ENCODE measurements around the gene LIX1L.

Gene LIX1L

DNA sequence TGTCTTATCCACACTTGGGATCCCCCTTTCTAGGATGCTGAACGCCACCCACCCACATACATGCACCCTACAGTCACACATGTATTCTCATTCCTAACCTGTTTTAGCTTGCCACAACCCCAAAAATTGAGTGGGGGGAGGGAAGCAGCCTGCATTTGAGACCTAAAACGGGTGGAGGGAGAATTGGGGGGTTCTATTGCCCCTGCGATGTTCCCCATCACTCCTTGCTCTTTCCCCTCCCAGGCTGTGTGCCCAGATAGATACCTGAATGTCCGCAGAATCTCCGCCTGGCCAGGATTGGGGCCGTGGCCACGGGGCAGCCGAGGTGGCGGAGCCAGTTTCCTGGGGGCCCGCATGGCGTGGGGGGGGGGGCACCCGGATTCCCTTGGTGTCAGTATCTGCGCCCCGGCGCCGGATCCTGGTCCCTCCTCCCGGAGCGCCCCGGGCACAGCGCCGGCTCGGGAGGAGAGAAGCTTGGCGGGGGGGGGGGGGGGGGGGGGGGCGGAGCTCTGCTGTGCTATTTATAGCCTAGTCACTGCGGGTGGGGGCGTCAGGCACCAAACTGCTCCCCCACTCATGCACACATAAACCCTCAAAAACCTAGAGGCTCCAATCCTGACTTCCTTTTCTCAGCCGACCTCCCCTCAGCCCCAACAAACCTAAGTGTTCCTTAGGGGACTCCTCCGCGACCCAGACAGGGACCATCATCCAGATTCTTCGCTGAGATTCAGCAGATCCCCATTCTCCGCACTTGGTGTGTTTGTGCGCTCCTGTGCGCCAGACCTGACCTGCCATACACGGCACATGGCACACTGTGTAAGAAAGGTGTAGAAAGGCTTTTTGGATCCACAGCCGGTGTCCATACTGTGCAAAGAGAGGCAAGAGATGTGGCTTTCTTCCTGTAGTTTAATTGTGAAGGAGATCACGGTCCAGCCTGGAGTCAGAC is 4.6 kb upstream of the LIX1L start:
- Histone ChIP-seq H3K4me1 (ENCODE audit: control extremely low read depth in 1 of 4, control insufficient read depth in 4 of 4, insufficient read depth in 4 of 4, low read length in 3 of 4) (peaks cover 38 to 68% (median 61%) of the 10 kb centered on the region in 4 experiments), H3K4me3 (ENCODE audit: control insufficient read depth in 1 of 7, extremely low read depth in 1 of 7, insufficient read depth in 4 of 7, low read depth in 2 of 7, low read length in 6 of 7) (peak overlapping the region in 6 of 7 experiments; percentile 73 to 95 (median 88)), H3K36me3 (ENCODE audit: control insufficient read depth in 4 of 4, insufficient read depth in 4 of 4, low read length in 3 of 4) (peaks cover 0 to 2% (median 0%) of the 10 kb centered on the region in 4 experiments), H3K9me3 (ENCODE audit: control extremely low read depth in 1 of 5, control insufficient read depth in 4 of 5, insufficient read depth in 2 of 5, low read depth in 1 of 5, low read length in 4 of 5) (peaks cover 0 to 2% (median 2%) of the 10 kb centered on the region in 5 experiments), H3K27me3 (replicated peaks in 2 of 5; ENCODE audit: control insufficient read depth in 4 of 5, insufficient read depth in 5 of 5, low read length in 4 of 5) (peaks cover 0 to 3% (median 0%) of the 10 kb centered on the region in 5 experiments), H3K27ac (ENCODE audit: insufficient read depth in 1 of 2, low read depth in 1 of 2, low read length in 2 of 2, poor library complexity in 1 of 2, severe bottlenecking in 2 of 2) (no peak overlapping the region)
- 12% methylated on average over 13 of the region's 36 CpGs for WGBS (ENCODE audit: insufficient coverage)
- CTCF ChIA-PET, result interaction anchor here (1.0 to 3.7 kb wide), 2 partner anchors 8 to 15 kb away, joined by 3 to 47 read pairs; no protein-coding TSS in a partner anchor
- DNase-seq, result peak in 2 of 3 donors; percentile 31 to 35
- POLR2A ChIA-PET, result interaction anchor here (0.6 kb wide), 2 partner anchors 29 to 35 kb away, joined by 3 to 4 read pairs; partner anchors contain the start of gene RBM8A

DNA sequence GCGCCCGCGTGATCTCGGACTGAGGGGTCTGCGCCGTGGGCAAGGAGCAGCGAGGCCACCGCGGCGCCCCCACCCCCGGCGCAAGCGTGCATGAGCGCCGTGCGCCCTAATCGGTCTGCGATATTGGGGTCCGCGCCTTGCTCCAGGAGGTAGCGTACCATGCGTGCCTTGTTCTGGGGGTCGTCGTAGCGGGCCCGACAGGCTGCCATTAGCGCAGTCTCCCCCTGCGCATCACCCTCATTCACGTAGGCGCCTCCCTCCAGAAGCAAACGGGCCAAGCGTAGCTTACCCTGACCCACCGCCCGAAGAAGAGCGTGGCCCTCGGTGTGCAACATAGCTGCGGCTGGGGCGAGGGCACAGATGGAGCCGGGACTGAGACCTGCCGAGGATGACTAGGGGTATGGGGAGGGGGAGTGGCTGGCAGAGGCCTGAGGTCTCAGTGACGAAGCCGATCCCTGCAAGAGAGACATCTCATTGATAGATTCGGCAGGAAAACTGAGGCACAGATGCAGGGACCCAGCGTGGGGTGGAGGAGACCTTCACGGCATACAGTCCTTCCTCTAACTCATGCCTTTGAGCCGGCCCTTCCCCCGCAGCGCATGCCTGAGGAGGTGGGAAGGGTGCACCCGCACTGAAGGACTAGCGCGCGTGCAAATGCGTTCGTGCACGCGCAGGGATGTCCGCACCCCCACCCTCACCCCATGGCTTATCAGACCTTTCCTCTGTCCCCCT is 3.8 kb upstream of the LIX1L start:
- H3K9me3 ChIP-seq (ENCODE audit: control extremely low read depth in 1 of 5, control insufficient read depth in 4 of 5, insufficient read depth in 2 of 5, low read depth in 1 of 5, low read length in 4 of 5), result no peaks in the 10 kb centered on the region
- H3K4me1 ChIP-seq (ENCODE audit: control extremely low read depth in 1 of 4, control insufficient read depth in 4 of 4, insufficient read depth in 4 of 4, low read length in 3 of 4), result peaks cover 45 to 73% (median 68%) of the 10 kb centered on the region in 4 experiments
- POLR2A ChIA-PET, result no interaction called here
- H3K27me3 ChIP-seq (replicated peaks in 2 of 5; ENCODE audit: control insufficient read depth in 4 of 5, insufficient read depth in 5 of 5, low read length in 4 of 5), result peaks cover 0 to 3% (median 0%) of the 10 kb centered on the region in 5 experiments
- CTCF ChIA-PET, result no interaction called here
- H3K4me3 ChIP-seq (ENCODE audit: control insufficient read depth in 1 of 7, extremely low read depth in 1 of 7, insufficient read depth in 4 of 7, low read depth in 2 of 7, low read length in 6 of 7), result peak overlapping the region; percentile 71 to 95 (median 86)
- peak in 2 of 3 donors; percentile 17 to 46 for DNase-seq
- H3K36me3 ChIP-seq (ENCODE audit: control insufficient read depth in 4 of 4, insufficient read depth in 4 of 4, low read length in 3 of 4), result no peaks in the 10 kb centered on the region
- WGBS (ENCODE audit: insufficient coverage), result 0% methylated on average over 37 of the region's 57 CpGs
- no peak overlapping the region for H3K27ac ChIP-seq (ENCODE audit: insufficient read depth in 1 of 2, low read depth in 1 of 2, low read length in 2 of 2, poor library complexity in 1 of 2, severe bottlenecking in 2 of 2)

DNA sequence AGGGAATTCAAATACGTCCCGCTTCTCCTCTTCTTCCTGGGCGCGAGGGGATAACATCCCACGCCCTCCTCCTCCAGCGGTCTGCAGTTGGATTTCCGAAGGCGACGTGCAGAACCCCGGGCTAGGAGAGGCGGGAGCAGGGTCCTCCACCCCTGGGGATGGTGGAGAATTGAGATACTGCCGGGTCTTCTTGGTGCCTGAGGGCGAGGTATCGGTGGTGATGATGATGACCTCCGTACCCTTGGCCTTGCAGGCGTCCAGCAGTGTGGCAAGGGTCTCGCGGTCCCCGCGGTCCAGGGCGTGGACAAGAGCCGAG is 3.2 kb upstream of the LIX1L start:
- peaks cover 50 to 78% (median 73%) of the 10 kb centered on the region in 4 experiments for H3K4me1 ChIP-seq (ENCODE audit: control extremely low read depth in 1 of 4, control insufficient read depth in 4 of 4, insufficient read depth in 4 of 4, low read length in 3 of 4)
- DNase-seq, result no peak
- H3K36me3 ChIP-seq (ENCODE audit: control insufficient read depth in 4 of 4, insufficient read depth in 4 of 4, low read length in 3 of 4), result no peaks in the 10 kb centered on the region
- 0% methylated on average over 5 of the region's 22 CpGs for WGBS (ENCODE audit: insufficient coverage)
- H3K27me3 ChIP-seq (replicated peaks in 2 of 5; ENCODE audit: control insufficient read depth in 4 of 5, insufficient read depth in 5 of 5, low read length in 4 of 5), result peaks cover 0 to 3% (median 0%) of the 10 kb centered on the region in 5 experiments
- CTCF ChIA-PET, result no interaction called here
- POLR2A ChIA-PET, result no interaction called here
- H3K4me3 ChIP-seq (ENCODE audit: control insufficient read depth in 1 of 7, extremely low read depth in 1 of 7, insufficient read depth in 4 of 7, low read depth in 2 of 7, low read length in 6 of 7), result peak overlapping the region; percentile 71 to 95 (median 86)
- H3K9me3 ChIP-seq (ENCODE audit: control extremely low read depth in 1 of 5, control insufficient read depth in 4 of 5, insufficient read depth in 2 of 5, low read depth in 1 of 5, low read length in 4 of 5), result no peaks in the 10 kb centered on the region
- H3K27ac ChIP-seq (ENCODE audit: insufficient read depth in 1 of 2, low read depth in 1 of 2, low read length in 2 of 2, poor library complexity in 1 of 2, severe bottlenecking in 2 of 2), result peak overlapping the region in 1 of 2 experiments; percentile 61

GRCh38 chr1:145960468-145961108 is 2.8 kb upstream of the LIX1L start:
- Histone ChIP-seq H3K27ac (ENCODE audit: insufficient read depth in 1 of 2, low read depth in 1 of 2, low read length in 2 of 2, poor library complexity in 1 of 2, severe bottlenecking in 2 of 2) (peak overlapping the region; percentile 15 to 61), H3K4me1 (ENCODE audit: control extremely low read depth in 1 of 4, control insufficient read depth in 4 of 4, insufficient read depth in 4 of 4, low read length in 3 of 4) (peaks cover 52 to 82% (median 78%) of the 10 kb centered on the region in 4 experiments), H3K4me3 (ENCODE audit: control insufficient read depth in 1 of 7, extremely low read depth in 1 of 7, insufficient read depth in 4 of 7, low read depth in 2 of 7, low read length in 6 of 7) (peak overlapping the region; percentile 71 to 95 (median 86)), H3K36me3 (ENCODE audit: control insufficient read depth in 4 of 4, insufficient read depth in 4 of 4, low read length in 3 of 4) (no peaks in the 10 kb centered on the region), H3K27me3 (replicated peaks in 2 of 5; ENCODE audit: control insufficient read depth in 4 of 5, insufficient read depth in 5 of 5, low read length in 4 of 5) (peaks cover 0 to 3% (median 0%) of the 10 kb centered on the region in 5 experiments), H3K9me3 (ENCODE audit: control extremely low read depth in 1 of 5, control insufficient read depth in 4 of 5, insufficient read depth in 2 of 5, low read depth in 1 of 5, low read length in 4 of 5) (no peaks in the 10 kb centered on the region)
- POLR2A ChIA-PET, result no interaction called here
- 0% methylated on average over 35 of the region's 44 CpGs for whole genome bisulfite sequencing (ENCODE audit: insufficient coverage)
- peak; percentile 59 to 69 (median 66) for DNase-seq
- CTCF ChIA-PET, result no interaction called here

DNA sequence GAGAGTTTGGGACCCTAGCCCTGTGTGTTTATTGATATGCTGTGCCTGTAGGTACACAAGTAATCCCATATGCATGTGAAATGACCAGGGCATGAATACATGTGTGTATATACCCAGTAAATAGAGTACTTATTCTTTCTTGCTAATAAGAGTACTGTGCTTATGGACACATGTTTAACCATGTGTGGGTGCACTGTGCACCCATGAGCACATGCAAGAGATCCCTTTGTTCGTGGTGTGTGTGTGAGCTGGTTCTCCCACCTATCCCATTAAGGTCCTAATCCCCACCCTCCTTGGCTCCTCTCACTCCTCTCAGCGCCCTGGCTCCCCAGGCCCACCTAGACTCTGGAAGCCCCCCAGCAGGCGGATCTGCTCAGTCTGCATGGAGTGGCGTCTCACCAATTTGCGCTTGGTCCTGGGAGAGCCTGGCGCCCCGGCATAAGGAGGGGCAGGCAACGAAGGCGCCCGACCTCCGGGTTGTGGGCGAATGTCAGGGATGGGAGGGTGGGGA is 2.2 kb upstream of the LIX1L start:
- H3K36me3 ChIP-seq (ENCODE audit: control insufficient read depth in 4 of 4, insufficient read depth in 4 of 4, low read length in 3 of 4), result peaks cover 0 to 3% (median 0%) of the 10 kb centered on the region in 4 experiments
- POLR2A ChIA-PET, result interaction anchor here (1.5 kb wide), 1 partner anchor 32 kb away, joined by 3 read pairs; the partner anchor contains the start of gene RBM8A
- no peaks in the 10 kb centered on the region for H3K9me3 ChIP-seq (ENCODE audit: control extremely low read depth in 1 of 5, control insufficient read depth in 4 of 5, insufficient read depth in 2 of 5, low read depth in 1 of 5, low read length in 4 of 5)
- peaks cover 46 to 83% (median 77%) of the 10 kb centered on the region in 4 experiments for H3K4me1 ChIP-seq (ENCODE audit: control extremely low read depth in 1 of 4, control insufficient read depth in 4 of 4, insufficient read depth in 4 of 4, low read length in 3 of 4)
- peaks cover 0 to 3% (median 0%) of the 10 kb centered on the region in 5 experiments for H3K27me3 ChIP-seq (replicated peaks in 2 of 5; ENCODE audit: control insufficient read depth in 4 of 5, insufficient read depth in 5 of 5, low read length in 4 of 5)
- no peak for DNase-seq
- H3K4me3 ChIP-seq (ENCODE audit: control insufficient read depth in 1 of 7, extremely low read depth in 1 of 7, insufficient read depth in 4 of 7, low read depth in 2 of 7, low read length in 6 of 7), result peak overlapping the region; percentile 71 to 95 (median 86)
- CTCF ChIA-PET, result interaction anchor here (0.8 to 1.0 kb wide), 2 partner anchors 9 to 102 kb away, joined by 3 read pairs; partner anchors contain the start of gene PIAS3
- no peak overlapping the region for H3K27ac ChIP-seq (ENCODE audit: insufficient read depth in 1 of 2, low read depth in 1 of 2, low read length in 2 of 2, poor library complexity in 1 of 2, severe bottlenecking in 2 of 2)
- 8% methylated on average over 4 of the region's 12 CpGs for WGBS (ENCODE audit: insufficient coverage)

GRCh38 chr1:145959333-145959732 is 1.5 kb upstream of the LIX1L start:
- no peaks in the 10 kb centered on the region for H3K9me3 ChIP-seq (ENCODE audit: control extremely low read depth in 1 of 5, control insufficient read depth in 4 of 5, insufficient read depth in 2 of 5, low read depth in 1 of 5, low read length in 4 of 5)
- no peak for DNase-seq
- CTCF ChIA-PET, result interaction anchor here (0.8 to 1.4 kb wide), 3 partner anchors 10 to 133 kb away, joined by 3 read pairs; partner anchors contain the start of gene PIAS3
- POLR2A ChIA-PET, result interaction anchor here (1.5 kb wide), 1 partner anchor 32 kb away, joined by 3 read pairs; the partner anchor contains the start of gene RBM8A
- peaks cover 0 to 3% (median 0%) of the 10 kb centered on the region in 5 experiments for H3K27me3 ChIP-seq (replicated peaks in 2 of 5; ENCODE audit: control insufficient read depth in 4 of 5, insufficient read depth in 5 of 5, low read length in 4 of 5)
- no peak overlapping the region for H3K27ac ChIP-seq (ENCODE audit: insufficient read depth in 1 of 2, low read depth in 1 of 2, low read length in 2 of 2, poor library complexity in 1 of 2, severe bottlenecking in 2 of 2)
- peaks cover 0 to 6% (median 0%) of the 10 kb centered on the region in 4 experiments for H3K36me3 ChIP-seq (ENCODE audit: control insufficient read depth in 4 of 4, insufficient read depth in 4 of 4, low read length in 3 of 4)
- peaks cover 45 to 87% (median 76%) of the 10 kb centered on the region in 4 experiments for H3K4me1 ChIP-seq (ENCODE audit: control extremely low read depth in 1 of 4, control insufficient read depth in 4 of 4, insufficient read depth in 4 of 4, low read length in 3 of 4)
- H3K4me3 ChIP-seq (ENCODE audit: control insufficient read depth in 1 of 7, extremely low read depth in 1 of 7, insufficient read depth in 4 of 7, low read depth in 2 of 7, low read length in 6 of 7), result no peak overlapping the region

Measured in common myeloid progenitor, CD34-positive (primary cell).